Mesenchymal stem cell (in vitro differentiated cells and primary cell): ENCODE results near the gene CAMSAP3.

ENCODE experiments used
- DNase-seq: peaks from one replicate; pipeline ENCODE4 v3.0.0-alpha.2; 2013
- H2AFZ ChIP-seq: one replicate; pipeline ENCODE4 v1.6.1; 2013; ENCODE audit warnings: low read depth, mild to moderate bottlenecking, control low read depth, inconsistent platforms, low read length, moderate library complexity
- H2AK5ac ChIP-seq: 2 replicates; pipeline ENCODE4 v1.6.1; 2013; ENCODE audit warnings: low read length, moderate library complexity, mild to moderate bottlenecking, inconsistent platforms; ENCODE audit not compliant: severe bottlenecking
- H2BK120ac ChIP-seq: one replicate; pipeline ENCODE4 v1.6.1; 2013; ENCODE audit warnings: low read depth, mild to moderate bottlenecking, inconsistent platforms, low read length, moderate library complexity
- H2BK12ac ChIP-seq, 2 experiments: one replicate each; pipeline ENCODE4 v1.6.1; 2013; ENCODE audit warnings: inconsistent platforms in 2 of 2, low read length in 2 of 2, mild to moderate bottlenecking in 2 of 2, moderate library complexity in 2 of 2, control low read depth in 1 of 2
- H2BK15ac ChIP-seq: one replicate; pipeline ENCODE4 v1.6.1; 2013; ENCODE audit warnings: mild to moderate bottlenecking, low read depth, inconsistent platforms; ENCODE audit not compliant: poor library complexity, severe bottlenecking
- H2BK5ac ChIP-seq: 2 replicates; pipeline ENCODE4 v1.6.1; 2013; ENCODE audit warnings: low read depth, mild to moderate bottlenecking, low read length, control low read depth, inconsistent platforms; ENCODE audit not compliant: poor library complexity, severe bottlenecking
- H3K14ac ChIP-seq, 2 experiments: one replicate each; pipeline ENCODE4 v1.6.1; 2013; ENCODE audit warnings: inconsistent platforms in 2 of 2, low read length in 2 of 2, control low read depth in 1 of 2, mild to moderate bottlenecking in 1 of 2, moderate library complexity in 1 of 2
- H3K18ac ChIP-seq, 2 experiments: one replicate each; pipeline ENCODE4 v1.6.1; 2013; ENCODE audit warnings: inconsistent platforms in 2 of 2, low read length in 2 of 2, control low read depth in 1 of 2, low read depth in 1 of 2, mild to moderate bottlenecking in 1 of 2
- H3K23ac ChIP-seq, 2 experiments: one replicate each; pipeline ENCODE4 v1.6.1; 2013; ENCODE audit warnings: inconsistent platforms in 2 of 2, low read length in 2 of 2, mild to moderate bottlenecking in 2 of 2, moderate library complexity in 2 of 2, control low read depth in 1 of 2
- H3K27ac ChIP-seq: 2 replicates; pipeline ENCODE4 v1.5.1; 2013; ENCODE audit warnings: mild to moderate bottlenecking, moderate library complexity, low read length, control low read depth, inconsistent platforms; ENCODE audit not compliant: poor library complexity, severe bottlenecking
- H3K27me3 ChIP-seq, 2 experiments: 2 replicates each; pipeline versions ENCODE4 v1.6.1 to v1.7.0; 2013; ENCODE audit warnings: low read length in 2 of 2, mild to moderate bottlenecking in 2 of 2, moderate library complexity in 2 of 2, control low read depth in 1 of 2, inconsistent platforms in 1 of 2; ENCODE audit not compliant: control insufficient read depth in 1 of 2, insufficient read depth in 1 of 2
- H3K36me3 ChIP-seq, 2 experiments: 2 replicates each; pipeline versions ENCODE4 v1.6.1 to v1.7.0; 2013; ENCODE audit warnings: low read length in 2 of 2, control low read depth in 1 of 2, inconsistent platforms in 1 of 2, low read depth in 1 of 2, mild to moderate bottlenecking in 1 of 2; ENCODE audit not compliant: insufficient read depth in 2 of 2, control insufficient read depth in 1 of 2
- H3K4ac ChIP-seq, 2 experiments: one replicate each; pipeline ENCODE4 v1.6.1; 2013; ENCODE audit warnings: inconsistent platforms in 2 of 2, low read length in 2 of 2, mild to moderate bottlenecking in 2 of 2, moderate library complexity in 2 of 2, control low read depth in 1 of 2, low read depth in 1 of 2
- H3K4me1 ChIP-seq: 2 replicates; pipeline ENCODE4 v1.6.1; 2013; ENCODE audit warnings: low read depth, low read length, control low read depth; ENCODE audit not compliant: control insufficient read depth, insufficient read depth
- H3K4me2 ChIP-seq: 2 replicates; pipeline ENCODE4 v1.6.1; 2013; ENCODE audit warnings: low read length, mild to moderate bottlenecking, inconsistent platforms; ENCODE audit not compliant: poor library complexity, severe bottlenecking
- H3K4me3 ChIP-seq, 2 experiments: 2 replicates each; pipeline versions ENCODE4 v1.5.1 to v1.7.0; 2013; ENCODE audit warnings: low read length in 2 of 2, mild to moderate bottlenecking in 2 of 2, control low read depth in 1 of 2, low read depth in 1 of 2; ENCODE audit not compliant: insufficient read depth in 1 of 2
- H3K79me1 ChIP-seq: replicated peaks from 2 replicates; pipeline ENCODE4 v1.6.1; 2013; ENCODE audit warnings: mild to moderate bottlenecking, control low read depth, low read length, inconsistent platforms; ENCODE audit not compliant: poor library complexity, severe bottlenecking
- H3K9ac ChIP-seq: 2 replicates; pipeline ENCODE4 v1.7.0; 2013; ENCODE audit warnings: mild to moderate bottlenecking, low read length, moderate library complexity
- H3K9me3 ChIP-seq: 2 replicates; pipeline ENCODE4 v1.7.0; 2013; ENCODE audit warnings: mild to moderate bottlenecking, low read length; ENCODE audit not compliant: control insufficient read depth
- H4K8ac ChIP-seq: one replicate; pipeline ENCODE4 v1.6.1; 2013; ENCODE audit warnings: inconsistent platforms, mild to moderate bottlenecking, low read length, moderate library complexity
- H4K91ac ChIP-seq: one replicate; pipeline ENCODE4 v1.6.1; 2013; ENCODE audit warnings: mild to moderate bottlenecking, low read length, inconsistent platforms
- WGBS: methylation state at CpG from one replicate; pipeline ENCODE4 v1.1.7; 2013; ENCODE audit warnings: mixed read lengths; 5-methylcytosine and 5-hydroxymethylcytosine counted together

The CAMSAP3 gene

DNA sequence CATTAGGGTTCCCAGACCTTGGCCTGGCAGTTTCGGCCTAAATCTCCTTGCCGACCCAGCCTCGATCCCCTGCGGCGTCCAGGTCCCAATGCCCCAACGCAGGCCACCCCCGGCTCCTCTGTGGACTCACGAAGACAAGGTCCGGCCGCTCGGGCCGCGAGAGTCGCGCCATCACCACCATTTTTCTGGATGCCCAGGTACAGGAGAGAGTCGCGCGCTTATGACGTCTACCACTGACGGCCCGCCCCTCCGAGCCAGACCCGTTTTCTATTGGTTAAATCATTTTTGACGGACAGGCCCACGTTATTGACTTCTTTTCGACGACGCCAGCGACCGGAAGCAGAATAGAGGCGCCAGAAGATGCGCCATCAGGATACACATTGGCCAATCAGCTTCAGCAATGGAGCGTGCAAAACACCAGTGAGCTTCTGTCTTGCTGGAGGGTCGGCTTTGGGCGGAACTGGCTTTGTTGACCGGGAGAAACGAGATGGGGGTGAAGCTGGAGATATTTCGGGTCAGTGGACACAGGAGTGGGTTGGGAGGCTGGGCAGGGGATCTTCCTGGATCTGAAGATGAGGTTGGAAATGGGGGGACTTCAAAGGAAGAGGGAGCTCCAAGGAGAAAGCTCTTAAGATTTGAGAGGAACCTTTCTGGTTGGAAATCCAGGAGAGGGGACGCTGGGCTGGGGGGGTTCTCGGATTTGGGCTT, 33.8 kb downstream of the CAMSAP3 start, which contains the start of the genes PET100 and XAB2:
PET100 (plus strand) TSS at position 447 of the 708 bp plus-strand sequence; CDS start at position 488, 41 bp downstream.
XAB2 (minus strand) TSS at position 199 of the 708 bp plus-strand sequence; CDS start at position 181, 18 bp downstream.
- Histone ChIP-seq H3K4ac (peak within 1 kb of the TSS in 1 of 2 experiments; percentile 89), H3K79me1 (peaks cover 57% of the 10 kb centered on the region), H3K36me3 (peaks cover 12 to 57% of the 10 kb centered on the region in 2 experiments), H2BK5ac (no peak within 1 kb of the TSS), H3K4me2 (peak within 1 kb of the TSS; percentile 97), H3K4me1 (peaks cover 30% of the 10 kb centered on the region), H3K27me3 (no peaks in the 10 kb centered on the region), H2BK15ac (no peak within 1 kb of the TSS), H3K23ac (peak within 1 kb of the TSS in 1 of 2 experiments; percentile 34), H3K14ac (peak within 1 kb of the TSS in 1 of 2 experiments; percentile 49), H3K18ac (peak within 1 kb of the TSS; percentile 67 to 75), H4K8ac (peak within 1 kb of the TSS; percentile 98), H4K91ac (no peak within 1 kb of the TSS), H2AK5ac (peak within 1 kb of the TSS; percentile 84), H2BK120ac (peak within 1 kb of the TSS; percentile 30), H3K9me3 (no peaks in the 10 kb centered on the region), H3K9ac (peak within 1 kb of the TSS; percentile 99), H2AFZ (peak within 1 kb of the TSS; percentile 15), H3K4me3 (peak within 1 kb of the TSS; percentile 89 to 100), H2BK12ac (no peak within 1 kb of the TSS), H3K27ac (no peak within 1 kb of the TSS)
- under 1% methylated on average over 40 of the region's 40 CpGs for WGBS
- peak; percentile 99 for DNase-seq

DNA sequence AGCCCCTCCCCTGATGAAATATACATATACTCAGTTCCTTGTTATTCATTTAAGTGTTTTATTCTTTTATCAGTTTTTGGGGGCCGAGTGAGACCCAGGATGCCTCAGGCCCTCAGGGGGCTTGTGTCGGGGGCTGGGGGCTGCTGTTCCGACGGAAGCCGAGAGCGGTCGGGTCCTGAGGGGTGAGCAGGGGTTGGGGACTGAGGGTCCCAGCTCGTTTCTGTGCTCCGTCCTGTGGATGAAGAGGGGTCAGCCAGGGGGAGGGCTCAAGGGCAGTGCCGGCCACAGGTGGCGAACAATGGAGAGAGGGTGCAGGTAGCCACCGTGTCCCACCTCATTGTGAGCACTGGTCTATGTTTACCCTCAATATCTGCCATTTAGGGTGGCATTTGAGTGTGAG, 35.9 kb downstream of the CAMSAP3 start:
- Histone ChIP-seq H2BK120ac (no peak overlapping the region), H3K27ac (no peak overlapping the region), H3K4me2 (no peak overlapping the region), H2BK12ac (no peak overlapping the region), H2BK15ac (no peak overlapping the region), H3K36me3 (peaks cover 9 to 36% of the 10 kb centered on the region in 2 experiments), H3K18ac (no peak overlapping the region), H3K23ac (no peak overlapping the region), H3K9me3 (no peaks in the 10 kb centered on the region), H3K14ac (no peak overlapping the region), H3K9ac (no peak overlapping the region), H3K4me3 (no peak overlapping the region), H2AFZ (no peak overlapping the region), H3K27me3 (peaks cover 0 to 20% of the 10 kb centered on the region in 2 experiments), H4K8ac (no peak overlapping the region), H2AK5ac (no peak overlapping the region), H4K91ac (no peak overlapping the region), H2BK5ac (no peak overlapping the region), H3K4ac (no peak overlapping the region), H3K79me1 (peaks cover 42% of the 10 kb centered on the region), H3K4me1 (peaks cover 33% of the 10 kb centered on the region)
- no peak for DNase-seq
- WGBS: 90% methylated on average over 11 of the region's 12 CpGs

DNA sequence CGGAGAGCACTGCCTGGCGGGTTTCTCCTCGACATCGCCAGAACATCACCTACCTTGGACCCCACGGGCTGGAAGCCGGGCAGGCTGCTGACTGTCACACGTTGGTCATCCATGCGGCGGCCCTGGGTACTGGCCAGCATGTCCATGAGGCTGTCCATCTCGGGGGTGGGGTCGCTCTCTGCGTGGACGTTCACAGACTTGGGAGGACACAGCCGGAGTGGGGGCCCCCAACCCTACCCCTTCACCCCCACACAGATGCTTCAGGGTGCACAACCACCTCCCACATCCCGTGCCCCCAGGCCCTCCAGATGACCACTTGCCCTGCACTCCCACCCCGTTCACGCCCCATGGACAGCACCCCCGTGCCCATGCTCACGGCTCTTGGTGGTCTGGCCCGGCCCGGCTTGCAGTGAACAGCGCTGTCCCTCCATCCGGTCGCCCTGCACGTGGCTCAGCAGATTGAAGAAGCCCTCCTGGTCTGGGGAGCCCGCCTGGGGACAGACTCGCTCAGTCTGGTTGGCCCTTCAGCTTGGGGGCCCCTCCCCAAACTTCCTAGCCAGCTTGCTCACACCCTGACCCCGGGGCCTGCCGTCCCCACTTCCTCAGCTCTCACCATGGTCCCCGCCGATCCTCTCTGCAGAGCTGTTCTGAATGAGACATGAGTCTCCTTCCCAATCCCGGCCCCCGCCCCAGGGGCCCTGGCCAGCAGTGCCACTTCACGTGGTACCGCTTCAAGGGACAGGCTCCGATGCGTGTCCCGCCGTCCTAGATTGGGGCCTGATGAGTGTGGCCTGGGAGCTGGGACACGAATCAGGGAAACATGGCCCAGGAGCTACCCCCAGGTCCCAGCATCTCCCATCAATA, 36.9 kb downstream of the CAMSAP3 start:
- H2AFZ ChIP-seq: no peak overlapping the region
- H3K4me3 ChIP-seq: no peak overlapping the region
- H3K23ac ChIP-seq: no peak overlapping the region
- H3K36me3 ChIP-seq: peaks cover 3 to 26% of the 10 kb centered on the region in 2 experiments
- no peak overlapping the region for H2BK12ac ChIP-seq
- peaks cover 0 to 27% of the 10 kb centered on the region in 2 experiments for H3K27me3 ChIP-seq
- 94% methylated on average over 40 of the region's 40 CpGs for WGBS
- peaks cover 35% of the 10 kb centered on the region for H3K4me1 ChIP-seq
- no peak overlapping the region for H3K9ac ChIP-seq
- H2BK5ac ChIP-seq: no peak overlapping the region
- H2AK5ac ChIP-seq: no peak overlapping the region
- no peak for DNase-seq
- no peak overlapping the region for H2BK15ac ChIP-seq
- H2BK120ac ChIP-seq: no peak overlapping the region
- no peak overlapping the region for H4K91ac ChIP-seq
- no peak overlapping the region for H3K4me2 ChIP-seq
- H3K79me1 ChIP-seq: peaks cover 41% of the 10 kb centered on the region
- no peaks in the 10 kb centered on the region for H3K9me3 ChIP-seq
- H3K27ac ChIP-seq: no peak overlapping the region
- no peak overlapping the region for H3K4ac ChIP-seq
- H4K8ac ChIP-seq: no peak overlapping the region
- no peak overlapping the region for H3K18ac ChIP-seq
- H3K14ac ChIP-seq: no peak overlapping the region

DNA sequence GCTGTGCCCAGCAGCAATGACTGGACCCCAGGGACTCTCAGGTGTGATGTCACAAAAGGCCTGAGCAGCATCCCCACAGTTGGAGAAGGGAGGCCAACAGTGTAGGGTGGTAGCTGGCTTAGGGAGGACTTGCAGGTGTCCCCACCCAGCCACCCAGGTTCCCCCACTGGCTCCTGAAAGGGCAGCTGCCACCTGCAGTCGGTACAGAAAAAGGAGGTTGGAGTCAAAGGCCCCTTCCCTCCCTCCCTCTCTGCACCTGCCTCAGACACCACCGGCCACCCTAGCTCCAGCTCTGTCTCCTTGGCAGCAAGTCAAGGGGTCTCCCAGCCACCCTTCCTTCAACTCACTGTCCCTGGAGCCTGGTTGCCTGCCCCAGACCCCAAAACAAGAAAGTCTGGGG, 38.0 kb downstream of the CAMSAP3 start, which contains the start of gene PCP2:
PCP2 (minus strand) TSS at position 22 of the 400 bp plus-strand sequence. CDS start 262 bp downstream, outside the sequence.
- Histone ChIP-seq H3K18ac (no peak within 1 kb of the TSS), H2AK5ac (no peak within 1 kb of the TSS)

More for the DNA sequence above, 38.0 kb downstream of the CAMSAP3 start, which contains the start of gene PCP2:
- H3K9ac ChIP-seq: no peak within 1 kb of the TSS
- H3K4me3 ChIP-seq: no peak within 1 kb of the TSS
- peaks cover 42% of the 10 kb centered on the region for H3K79me1 ChIP-seq
- no peak within 1 kb of the TSS for H4K8ac ChIP-seq
- H3K23ac ChIP-seq: no peak within 1 kb of the TSS
- H3K9me3 ChIP-seq: no peaks in the 10 kb centered on the region
- no peak within 1 kb of the TSS for H2BK5ac ChIP-seq
- no peak within 1 kb of the TSS for H3K14ac ChIP-seq
- H2BK120ac ChIP-seq: no peak within 1 kb of the TSS
- H3K27me3 ChIP-seq: peaks cover 0 to 37% of the 10 kb centered on the region in 2 experiments
- H4K91ac ChIP-seq: no peak within 1 kb of the TSS
- no peak within 1 kb of the TSS for H3K4me2 ChIP-seq
- H3K36me3 ChIP-seq: peaks cover 3 to 25% of the 10 kb centered on the region in 2 experiments
- H3K4ac ChIP-seq: no peak within 1 kb of the TSS
- no peak within 1 kb of the TSS for H2BK12ac ChIP-seq
- 47% methylated on average over 2 of the region's 2 CpGs for WGBS
- peaks cover 27% of the 10 kb centered on the region for H3K4me1 ChIP-seq
- no peak within 1 kb of the TSS for H2AFZ ChIP-seq
- no peak within 1 kb of the TSS for H2BK15ac ChIP-seq
- DNase-seq: no peak
- no peak within 1 kb of the TSS for H3K27ac ChIP-seq
